T-cell (primary cell): ENCODE data around the gene LDHB. TPM values are rescaled to one million over a fixed set of nuclear protein-coding genes. Genes with fewer than 3 reads are reported as not detected.
"Not testable (repeated sequence)": the region's sequence is repeated elsewhere in the genome, so short reads cannot be mapped to it uniquely, and the experiment has no call there.

Experiments
- ATAC-seq, 4 experiments: fragments of 200-7000 bp in 3 of 4; fragments of 150-1000 bp in 1 of 4; cut with Tn5 transposase; replicated peaks in 1 of 4; 1 replicate in 3 of 4; 2 replicates in 1 of 4; pipeline ENCODE4 v1.10.0; 2021; ENCODE audit warnings: moderate library complexity in 3 of 4, mild to moderate bottlenecking in 2 of 4, moderate number of reproducible peaks in 1 of 4
- CTCF ChIA-PET, 2 donors: fragments of 300-600 bp; sonication (Branson Sonifier 250); formaldehyde crosslinking; loops; one replicate each; lab custom pipeline; 2022; ENCODE audit warnings: antibody characterized with exemption in 2 of 2; lab: Charles Lee
- POLR2A ChIA-PET, 2 donors: fragments of 300-600 bp; sonication (Branson Sonifier 250); formaldehyde crosslinking; loops; one replicate each; lab custom pipeline; 2022; ENCODE audit warnings: antibody characterized with exemption in 2 of 2; lab: Charles Lee
- DNase-seq, 35 experiments: peaks; one replicate each; pipeline versions ENCODE4 v3.0.0 to v3.0.0-alpha.2; 2013 to 2023
- H3K27ac ChIP-seq: one replicate; pipeline ENCODE4 v1.5.1; 2013; ENCODE audit warnings: low read length
- H3K27me3 ChIP-seq, 2 experiments: replicated peaks in 1 of 2; 1 replicate in 1 of 2; 2 replicates in 1 of 2; pipeline versions ENCODE4 v1.6.1 to v1.7.0; 2013; ENCODE audit warnings: low read length in 1 of 2, mixed read lengths in 1 of 2; ENCODE audit not compliant: control insufficient read depth in 2 of 2, insufficient read depth in 2 of 2; ENCODE audit errors: extremely low read depth in 1 of 2
- H3K36me3 ChIP-seq, 2 donors: 1 replicate in 1 of 2; 2 replicates in 1 of 2; pipeline versions ENCODE4 v1.6.1 to v1.7.0; 2013; ENCODE audit warnings: low read length in 1 of 2; ENCODE audit not compliant: control insufficient read depth in 2 of 2, insufficient read depth in 1 of 2; ENCODE audit errors: extremely low read depth in 1 of 2
- H3K4me1 ChIP-seq, 2 experiments: 1 replicate in 1 of 2; 2 replicates in 1 of 2; pipeline versions ENCODE4 v1.6.1 to v1.7.0; 2013; ENCODE audit warnings: low read length in 2 of 2, mixed read lengths in 1 of 2; ENCODE audit not compliant: insufficient read depth in 2 of 2, control insufficient read depth in 1 of 2; ENCODE audit errors: extremely low read depth in 1 of 2
- H3K4me3 ChIP-seq, 2 donors: 1 replicate in 1 of 2; 2 replicates in 1 of 2; pipeline versions ENCODE4 v1.5.1 to v1.7.0; 2013; ENCODE audit warnings: mild to moderate bottlenecking in 2 of 2, low read length in 1 of 2, moderate library complexity in 1 of 2; ENCODE audit not compliant: control insufficient read depth in 1 of 2; ENCODE audit errors: extremely low read depth in 1 of 2
- H3K9me3 ChIP-seq: 2 replicates; pipeline ENCODE4 v1.7.0; 2013
- H3K27ac Mint-ChIP-seq, 2 donors: one replicate each; pipeline ENCODE4 v1.8.0; 2020 to 2021; ENCODE audit warnings: mild to moderate bottlenecking in 2 of 2, mixed read lengths in 2 of 2
- H3K27me3 Mint-ChIP-seq, 2 donors: one replicate each; pipeline ENCODE4 v1.8.0; 2021 to 2022; ENCODE audit warnings: mixed read lengths in 2 of 2
- H3K36me3 Mint-ChIP-seq: one replicate; pipeline ENCODE4 v1.8.0; 2021; ENCODE audit warnings: mixed read lengths
- H3K4me1 Mint-ChIP-seq, 3 donors: one replicate each; pipeline ENCODE4 v1.8.0; 2020 to 2022; ENCODE audit warnings: mixed read lengths in 3 of 3, mild to moderate bottlenecking in 1 of 3
- H3K4me3 Mint-ChIP-seq, 3 donors: one replicate each; pipeline ENCODE4 v1.8.0; 2020 to 2022; ENCODE audit warnings: mild to moderate bottlenecking in 3 of 3, mixed read lengths in 3 of 3, moderate library complexity in 3 of 3
- H3K9me3 Mint-ChIP-seq, 3 donors: one replicate each; pipeline ENCODE4 v1.8.0; 2020 to 2022; ENCODE audit warnings: mixed read lengths in 3 of 3
- WGBS: methylation state at CpG from one replicate; pipeline ENCODE4 v1.1.5; 2013; ENCODE audit warnings: missing lambda C conversion rate; ENCODE audit not compliant: insufficient coverage; 5-methylcytosine and 5-hydroxymethylcytosine counted together
- total RNA-seq, 35 experiments: library from RNA in 6 of 35; stranded (reverse) in 6 of 35; fragments of 120-200 nt in 1 of 35; gene quantifications; one replicate each; pipeline versions ENCODE4 v1.2.1 to v1.2.4 and lab custom pipeline; 2013 to 2026

Gene LDHB
- total RNA-seq, 5 donors from 2014 or later (not counting 1 experiment from before 2014, with no cell fraction given), result 680 to 879 (median 854) TPM

DNA sequence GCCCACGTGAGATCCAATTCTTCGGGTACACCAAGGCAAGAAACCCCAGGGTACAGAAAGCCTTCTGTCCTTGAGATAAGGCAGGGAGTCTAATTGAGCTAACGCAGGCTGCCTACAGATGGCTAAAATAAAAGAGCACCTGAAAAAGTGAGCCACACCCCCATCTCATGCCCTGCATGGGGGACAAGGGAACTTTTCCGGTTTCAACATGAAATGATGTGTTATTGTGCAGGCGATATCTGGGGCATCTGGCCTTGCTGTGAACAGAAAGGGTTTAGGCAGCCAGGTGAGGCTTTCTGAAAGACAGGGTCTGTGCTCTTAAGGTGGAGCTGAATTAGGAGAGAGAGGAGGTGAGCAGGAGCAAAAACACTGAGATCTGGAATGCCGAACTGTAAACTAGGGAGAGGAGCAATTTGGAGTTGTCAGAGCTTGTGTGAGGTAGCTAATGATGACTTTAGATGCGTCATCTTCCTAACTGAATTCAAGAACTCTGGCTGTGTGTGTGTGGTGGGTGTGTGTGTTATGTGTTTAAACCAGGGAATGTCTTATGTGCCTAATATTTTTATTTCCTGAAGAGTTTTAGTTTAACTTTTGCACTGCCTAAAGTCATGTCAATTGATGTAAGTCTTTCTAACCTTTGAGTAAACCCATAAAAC lies 20.1 kb upstream of the LDHB start:
- POLR2A ChIA-PET, result interaction anchor here (0.6 to 0.9 kb wide), 2 partner anchors 17 to 30 kb away, joined by 4 to 14 read pairs; no protein-coding TSS in a partner anchor
- H3K4me3 ChIP-seq, result peak overlapping the region; percentile 4 to 37
- peak overlapping the region; percentile 93 to 96 for H3K27ac Mint-ChIP-seq

DNA sequence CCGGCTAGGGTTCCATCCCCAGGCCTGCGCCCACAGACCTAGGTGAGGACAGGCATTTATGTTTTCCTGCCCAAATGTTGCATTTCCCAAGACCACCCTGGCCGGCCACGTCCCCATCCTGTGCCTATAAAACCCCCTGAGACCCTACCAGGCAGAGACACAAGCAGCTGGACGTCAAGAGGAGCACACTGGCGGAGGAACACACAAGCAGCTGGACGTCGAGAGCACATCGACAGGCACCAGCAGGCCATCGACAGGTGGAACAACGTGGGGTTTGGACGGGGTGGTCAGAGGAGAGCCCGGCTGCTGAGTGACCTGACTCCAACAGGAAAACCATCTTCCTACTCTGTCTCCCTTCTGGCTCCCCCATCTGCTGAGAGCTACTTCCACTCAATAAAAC lies 19.6 kb upstream of the LDHB start:
- H3K4me3 ChIP-seq, result peak overlapping the region; percentile 4 to 37
- H3K27me3 ChIP-seq, result no peaks in the 10 kb centered on the region
- H3K27ac Mint-ChIP-seq, result peak overlapping the region; percentile 93 to 96
- ChIA-PET CTCF (interaction anchor here (0.6 to 3.1 kb wide), 7 partner anchors 15 to 30 kb away, joined by 3 to 12 read pairs (median 6); partner anchors contain the start of gene LDHB (in 1 of the 2)), POLR2A (no interaction called here)
- WGBS, result 79% methylated on average over 4 of the region's 13 CpGs
- H3K27ac ChIP-seq, result peak overlapping the region; percentile 65
- H3K9me3 ChIP-seq, result no peaks in the 10 kb centered on the region
- no peaks in the 10 kb centered on the region for H3K36me3 ChIP-seq
- peaks cover 34 to 48% of the 10 kb centered on the region in 2 experiments for H3K4me1 ChIP-seq
- peak overlapping the region; percentile 72 to 79 (median 72) for H3K4me3 Mint-ChIP-seq
- peaks cover 52 to 60% (median 59%) of the 10 kb centered on the region in 3 donors for H3K4me1 Mint-ChIP-seq
- no peaks in the 10 kb centered on the region for H3K27me3 Mint-ChIP-seq
- H3K36me3 Mint-ChIP-seq, result no peaks in the 10 kb centered on the region
- DNase-seq, result no peak
- no peaks in the 10 kb centered on the region for H3K9me3 Mint-ChIP-seq
- ATAC-seq, result no peak

More for the DNA sequence above, 20.1 kb upstream of the LDHB start:
- H3K27me3 Mint-ChIP-seq, result no peaks in the 10 kb centered on the region
- peak; percentile 46 to 61 (median 56) for ATAC-seq
- H3K9me3 Mint-ChIP-seq, result no peaks in the 10 kb centered on the region
- no peaks in the 10 kb centered on the region for H3K36me3 Mint-ChIP-seq
- Histone ChIP-seq H3K27ac (peak overlapping the region; percentile 65), H3K9me3 (no peaks in the 10 kb centered on the region), H3K27me3 (no peaks in the 10 kb centered on the region), H3K36me3 (no peaks in the 10 kb centered on the region), H3K4me1 (peaks cover 34 to 48% of the 10 kb centered on the region in 2 experiments)
- WGBS, result 52% methylated on average over 3 of the region's 7 CpGs
- CTCF ChIA-PET, result interaction anchor here (0.6 to 3.1 kb wide), 7 partner anchors 17 to 64 kb away, joined by 3 to 12 read pairs (median 6); partner anchors contain the start of gene LDHB (in 1 of the 2)
- H3K4me1 Mint-ChIP-seq, result peaks cover 52 to 60% (median 59%) of the 10 kb centered on the region in 3 donors
- peak in 22 of 35 experiments; percentile 7 to 50 (median 24) for DNase-seq
- H3K4me3 Mint-ChIP-seq, result peak overlapping the region; percentile 72 to 79 (median 72)

DNA sequence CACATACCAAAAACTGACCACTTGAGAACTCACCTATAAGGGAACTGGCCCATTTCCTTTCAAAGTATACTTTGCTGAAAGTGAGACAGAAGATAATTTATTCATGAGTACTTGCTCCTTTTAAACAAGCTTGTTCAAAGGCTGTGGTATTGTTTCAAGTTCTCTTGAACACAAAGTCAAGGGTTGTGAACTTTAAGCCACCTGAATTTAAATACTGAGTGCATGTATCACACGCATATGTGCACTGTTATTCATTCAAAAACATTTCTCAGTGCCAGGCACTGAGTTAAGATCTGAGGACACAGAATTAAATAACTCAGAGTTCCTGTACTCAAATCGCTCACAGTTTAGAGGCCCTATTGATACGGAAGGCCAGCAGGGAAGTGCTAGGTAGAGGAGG lies 19.1 kb upstream of the LDHB start:
- H3K9me3 Mint-ChIP-seq, result no peaks in the 10 kb centered on the region

DNA sequence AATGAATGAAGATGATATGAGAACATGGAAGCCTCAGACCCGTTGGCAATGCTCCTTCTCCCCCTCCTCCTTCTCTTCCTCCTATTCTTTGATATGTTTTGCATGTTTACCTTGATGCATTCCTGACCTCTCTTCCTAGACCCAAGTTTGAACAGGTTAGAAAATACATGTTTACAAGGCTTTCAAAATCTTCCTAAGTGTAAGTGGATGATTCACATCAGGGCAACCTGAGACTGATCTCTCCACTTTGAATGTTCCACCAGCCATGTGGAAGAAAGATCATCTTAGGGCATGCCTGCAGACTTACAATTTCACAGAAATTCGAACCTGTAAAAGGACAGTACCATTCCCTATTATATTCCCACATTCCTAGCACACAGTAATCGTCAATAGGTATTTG lies 18.0 kb upstream of the LDHB start:
- H3K4me1 Mint-ChIP-seq, result peaks cover 52 to 60% (median 59%) of the 10 kb centered on the region in 3 donors
- Histone ChIP-seq H3K9me3 (no peaks in the 10 kb centered on the region), H3K4me3 (no peak overlapping the region), H3K27ac (peak overlapping the region; percentile 65), H3K36me3 (no peaks in the 10 kb centered on the region), H3K4me1 (peaks cover 34 to 48% of the 10 kb centered on the region in 2 experiments), H3K27me3 (no peaks in the 10 kb centered on the region)
- H3K36me3 Mint-ChIP-seq, result no peaks in the 10 kb centered on the region
- ChIA-PET POLR2A (interaction anchor here in 1 of 2 donors (0.5 kb wide), 1 partner anchor 346 kb away, joined by 3 read pairs; no protein-coding TSS in a partner anchor), CTCF (interaction anchor here (0.6 to 0.7 kb wide), 2 partner anchors 59 to 146 kb away, joined by 3 read pairs; no protein-coding TSS in a partner anchor)
- H3K27ac Mint-ChIP-seq, result peak overlapping the region; percentile 93 to 96
- DNase-seq, result no peak
- no CpG with 5 or more reads among the region's 3 CpGs for WGBS
- no peaks in the 10 kb centered on the region for H3K9me3 Mint-ChIP-seq
- peak overlapping the region in 1 of 3 donors; percentile 72 for H3K4me3 Mint-ChIP-seq
- H3K27me3 Mint-ChIP-seq, result no peaks in the 10 kb centered on the region
- no peak for ATAC-seq

More for the DNA sequence above, 19.1 kb upstream of the LDHB start:
- DNase-seq (peak in 1 of 35 experiments; percentile 52), ATAC-seq (peak; percentile 74 to 89 (median 80))
- ChIA-PET POLR2A (interaction anchor here in 1 of 2 donors (0.5 kb wide), 1 partner anchor 378 kb away, joined by 3 read pairs; no protein-coding TSS in a partner anchor), CTCF (interaction anchor here in 1 of 2 donors (0.9 to 3.1 kb wide), 3 partner anchors 15 to 19 kb away, joined by 4 to 12 read pairs (median 6); partner anchors contain the start of gene LDHB)
- H3K27ac ChIP-seq, result peak overlapping the region; percentile 65
- no peaks in the 10 kb centered on the region for H3K36me3 ChIP-seq
- H3K4me3 ChIP-seq, result peak overlapping the region; percentile 4 to 37
- Mint-ChIP-seq H3K27ac (peak overlapping the region; percentile 93 to 96), H3K36me3 (no peaks in the 10 kb centered on the region), H3K27me3 (no peaks in the 10 kb centered on the region), H3K4me1 (peaks cover 52 to 60% (median 59%) of the 10 kb centered on the region in 3 donors), H3K4me3 (peak overlapping the region; percentile 72 to 79 (median 72))
- H3K27me3 ChIP-seq, result no peaks in the 10 kb centered on the region
- H3K4me1 ChIP-seq, result peaks cover 34 to 48% of the 10 kb centered on the region in 2 experiments
- 10% methylated on average over 2 of the region's 3 CpGs for WGBS
- no peaks in the 10 kb centered on the region for H3K9me3 ChIP-seq

DNA sequence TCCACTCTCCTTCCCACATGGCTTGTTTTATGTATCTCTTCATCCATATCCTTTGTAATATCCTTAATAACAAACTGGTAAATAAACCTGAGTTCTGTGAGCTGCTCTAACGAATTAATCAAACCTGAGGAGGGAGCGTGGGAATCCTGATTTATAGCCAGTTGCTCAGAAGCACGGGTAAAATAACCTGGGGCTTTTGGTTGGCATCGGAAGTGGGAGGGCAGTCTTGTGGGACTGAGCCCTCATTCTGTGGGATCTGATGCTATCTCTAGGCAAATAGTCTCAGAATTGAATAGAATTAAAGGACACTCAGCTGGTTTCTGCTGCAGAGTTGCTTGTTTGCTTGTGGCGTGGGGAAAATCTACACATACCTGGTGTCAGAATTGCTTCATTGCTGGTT lies 17.5 kb upstream of the LDHB start:
- H3K27ac Mint-ChIP-seq, result peak overlapping the region; percentile 93 to 96
- Histone ChIP-seq H3K4me3 (no peak overlapping the region), H3K36me3 (no peaks in the 10 kb centered on the region), H3K27me3 (no peaks in the 10 kb centered on the region), H3K4me1 (peaks cover 31 to 48% of the 10 kb centered on the region in 2 experiments), H3K9me3 (no peaks in the 10 kb centered on the region), H3K27ac (no peak overlapping the region)
- no peaks in the 10 kb centered on the region for H3K9me3 Mint-ChIP-seq
- ChIA-PET CTCF (no interaction called here), POLR2A (no interaction called here)
- H3K4me3 Mint-ChIP-seq, result no peak overlapping the region
- WGBS, result 91% methylated on average over 5 of the region's 5 CpGs
- H3K36me3 Mint-ChIP-seq, result no peaks in the 10 kb centered on the region
- H3K4me1 Mint-ChIP-seq, result peaks cover 48 to 57% (median 55%) of the 10 kb centered on the region in 3 donors
- H3K27me3 Mint-ChIP-seq, result peaks cover 0 to 4% of the 10 kb centered on the region in 2 donors
- DNase-seq (no peak), ATAC-seq (no peak)

DNA sequence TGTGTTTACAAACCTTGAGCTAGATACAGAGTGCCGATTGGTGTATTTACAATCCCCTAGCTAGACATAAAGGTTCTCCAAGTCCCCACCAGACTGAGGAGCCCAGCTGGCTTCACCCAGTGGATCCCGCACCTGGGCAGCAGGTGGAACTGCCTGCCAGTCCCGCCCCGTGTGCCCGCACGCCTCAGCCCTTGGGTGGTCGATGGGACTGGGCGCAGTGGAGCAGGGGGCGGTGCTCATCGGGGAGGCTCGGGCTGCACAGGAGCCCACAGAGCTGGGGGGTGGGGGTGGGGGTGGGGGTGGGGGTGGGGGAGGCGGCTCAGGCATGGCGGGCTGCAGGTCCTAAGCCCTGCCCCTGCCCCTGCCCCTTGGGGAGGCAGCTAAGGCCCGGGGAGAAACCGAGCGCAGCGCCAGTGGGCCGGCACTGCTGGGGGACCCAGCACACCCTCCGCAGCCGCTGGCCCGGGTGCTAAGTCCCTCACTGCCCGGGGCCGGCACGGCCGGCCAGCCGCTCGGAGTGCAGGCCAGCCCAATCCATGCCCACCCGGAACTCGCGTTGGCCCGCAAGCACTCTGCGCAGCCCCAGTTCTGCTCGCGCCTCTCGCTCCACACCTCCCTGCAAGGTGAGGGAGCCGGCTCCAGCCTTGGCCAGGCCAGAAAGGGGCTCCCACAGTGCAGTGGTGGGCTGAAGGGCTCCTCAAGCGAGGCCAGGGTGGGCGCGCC lies 16.3 kb upstream of the LDHB start:
- H3K4me1 ChIP-seq, result peaks cover 29 to 40% of the 10 kb centered on the region in 2 experiments
- H3K36me3 ChIP-seq, H3K9me3 Mint-ChIP-seq, DNase-seq, POLR2A ChIA-PET, H3K27ac Mint-ChIP-seq, ATAC-seq, H3K4me3 Mint-ChIP-seq, H3K27me3 Mint-ChIP-seq, H3K27ac ChIP-seq, H3K36me3 Mint-ChIP-seq, H3K4me3 ChIP-seq, H3K27me3 ChIP-seq, CTCF ChIA-PET, H3K9me3 ChIP-seq: not testable (repeated sequence)
- peaks cover 38 to 46% (median 44%) of the 10 kb centered on the region in 3 donors for H3K4me1 Mint-ChIP-seq
- WGBS, result 98% methylated on average over 23 of the region's 39 CpGs
